Endothelial cell (in vitro differentiated cells): ENCODE results near the gene PUS7L. TPM values are rescaled to one million over a fixed set of nuclear protein-coding genes. Genes with fewer than 3 reads are reported as not detected.

Experiments
- DNase-seq: peaks from one replicate; pipeline ENCODE4 v3.0.0; 2021; ENCODE audit warnings: low spot score
- H3K27ac Mint-ChIP-seq: one replicate; pipeline ENCODE4 v1.8.0; 2021; ENCODE audit warnings: mixed read lengths, inconsistent platforms; ENCODE audit not compliant: unreplicated experiment
- H3K27me3 Mint-ChIP-seq: one replicate; pipeline ENCODE4 v1.8.0; 2021; ENCODE audit warnings: mild to moderate bottlenecking, moderate library complexity, mixed read lengths, inconsistent platforms; ENCODE audit not compliant: unreplicated experiment
- H3K36me3 Mint-ChIP-seq: one replicate; pipeline ENCODE4 v1.8.0; 2021; ENCODE audit warnings: mild to moderate bottlenecking, low read depth, mixed read lengths, inconsistent platforms; ENCODE audit not compliant: unreplicated experiment
- H3K4me1 Mint-ChIP-seq: one replicate; pipeline ENCODE4 v1.8.0; 2021; ENCODE audit warnings: mild to moderate bottlenecking, mixed read lengths, inconsistent platforms; ENCODE audit not compliant: unreplicated experiment
- H3K4me3 Mint-ChIP-seq: one replicate; pipeline ENCODE4 v1.8.0; 2021; ENCODE audit warnings: mild to moderate bottlenecking, mixed read lengths, inconsistent platforms; ENCODE audit not compliant: unreplicated experiment
- H3K9me3 Mint-ChIP-seq: one replicate; pipeline ENCODE4 v1.8.0; 2021; ENCODE audit warnings: mixed read lengths, inconsistent platforms; ENCODE audit not compliant: unreplicated experiment
- total RNA-seq: library from RNA; stranded (reverse); fragmentation: NEBNext Ultra II Directional; extraction: Animal tissue kit (Norgen Biotek cat#: 25700); gene quantifications from one replicate; pipeline ENCODE4 v1.2.1, GENCODE V29; 2021; ENCODE audit not compliant: unreplicated experiment
- TF ChIP-seq, protein P1 (sequence below): fragments of 200-600 bp; sonication (generic); IDR thresholded peaks from one replicate; pipeline ENCODE4 v1.5.0; 2021; ENCODE audit warnings: antibody characterized with exemption; ENCODE audit not compliant: unreplicated experiment

The PUS7L gene
- total RNA-seq, 1 donor from 2014 or later, result 15.4 TPM

- no peak for DNase-seq
- Mint-ChIP-seq H3K27ac (peak overlapping the region; percentile 80), H3K4me1 (peaks cover 20% of the 10 kb centered on the region)
These were observed 46.7 kb upstream of the PUS7L start for GRCh38 chr12:43805149-43805859.

GRCh38 chr12:43797561-43798217 lies 39.1 kb upstream of the PUS7L start:
- DNase-seq, result no peak
- H3K4me1 Mint-ChIP-seq, result no peaks in the 10 kb centered on the region
- no peaks in the 10 kb centered on the region for H3K9me3 Mint-ChIP-seq
- TF ChIP-seq, protein P1, sequence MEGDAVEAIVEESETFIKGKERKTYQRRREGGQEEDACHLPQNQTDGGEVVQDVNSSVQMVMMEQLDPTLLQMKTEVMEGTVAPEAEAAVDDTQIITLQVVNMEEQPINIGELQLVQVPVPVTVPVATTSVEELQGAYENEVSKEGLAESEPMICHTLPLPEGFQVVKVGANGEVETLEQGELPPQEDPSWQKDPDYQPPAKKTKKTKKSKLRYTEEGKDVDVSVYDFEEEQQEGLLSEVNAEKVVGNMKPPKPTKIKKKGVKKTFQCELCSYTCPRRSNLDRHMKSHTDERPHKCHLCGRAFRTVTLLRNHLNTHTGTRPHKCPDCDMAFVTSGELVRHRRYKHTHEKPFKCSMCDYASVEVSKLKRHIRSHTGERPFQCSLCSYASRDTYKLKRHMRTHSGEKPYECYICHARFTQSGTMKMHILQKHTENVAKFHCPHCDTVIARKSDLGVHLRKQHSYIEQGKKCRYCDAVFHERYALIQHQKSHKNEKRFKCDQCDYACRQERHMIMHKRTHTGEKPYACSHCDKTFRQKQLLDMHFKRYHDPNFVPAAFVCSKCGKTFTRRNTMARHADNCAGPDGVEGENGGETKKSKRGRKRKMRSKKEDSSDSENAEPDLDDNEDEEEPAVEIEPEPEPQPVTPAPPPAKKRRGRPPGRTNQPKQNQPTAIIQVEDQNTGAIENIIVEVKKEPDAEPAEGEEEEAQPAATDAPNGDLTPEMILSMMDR, result no peak
- no peak overlapping the region for H3K4me3 Mint-ChIP-seq
- H3K27me3 Mint-ChIP-seq, result no peaks in the 10 kb centered on the region
- H3K27ac Mint-ChIP-seq, result no peak overlapping the region
- peaks cover 7% of the 10 kb centered on the region for H3K36me3 Mint-ChIP-seq

More at GRCh38 chr12:43805149-43805859, 46.7 kb upstream of the PUS7L start:
- Mint-ChIP-seq H3K27me3 (peaks cover 6% of the 10 kb centered on the region), H3K4me3 (peak overlapping the region; percentile 93), H3K36me3 (peaks cover 8% of the 10 kb centered on the region), H3K9me3 (no peaks in the 10 kb centered on the region)
- TF ChIP-seq, protein P1, result no peak

DNA sequence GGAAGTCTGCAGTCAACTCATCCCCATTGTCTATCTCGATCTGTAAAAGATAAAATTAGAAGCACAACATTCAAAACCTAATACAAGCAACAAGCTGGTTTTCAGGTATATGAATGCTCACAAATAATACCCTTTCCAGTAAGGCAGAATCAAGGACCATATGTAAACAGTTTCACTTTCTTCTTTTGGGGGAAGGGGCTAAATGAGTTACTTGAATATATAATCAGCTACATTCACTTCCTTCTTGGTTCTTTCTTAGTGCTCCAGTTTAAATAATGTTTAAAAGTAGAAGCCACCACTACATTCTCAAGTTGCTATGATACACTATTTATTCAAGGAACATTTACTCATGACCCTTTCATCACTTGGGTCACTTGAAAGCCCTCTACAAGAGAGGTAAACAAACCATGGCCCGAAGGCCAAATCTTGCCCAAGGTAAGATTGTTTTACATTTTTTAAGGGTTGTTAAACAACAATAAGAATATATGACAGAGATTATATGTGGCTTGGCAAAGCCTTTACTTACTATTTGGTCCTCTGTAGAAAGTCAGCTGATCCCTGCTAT lies 37.2 kb upstream of the PUS7L start:
- no peaks in the 10 kb centered on the region for H3K4me1 Mint-ChIP-seq
- H3K36me3 Mint-ChIP-seq, result peaks cover 4% of the 10 kb centered on the region
- no peaks in the 10 kb centered on the region for H3K9me3 Mint-ChIP-seq
- H3K4me3 Mint-ChIP-seq, result no peak overlapping the region
- H3K27ac Mint-ChIP-seq, result no peak overlapping the region
- peaks cover 2% of the 10 kb centered on the region for H3K27me3 Mint-ChIP-seq
- no peak for DNase-seq
- TF ChIP-seq, protein P1, result no peak

GRCh38 chr12:43789941-43790340 lies 31.4 kb upstream of the PUS7L start:
- TF ChIP-seq, protein P1, result no peak
- Mint-ChIP-seq H3K4me3 (no peak overlapping the region), H3K36me3 (peaks cover 6% of the 10 kb centered on the region), H3K27me3 (peaks cover 2% of the 10 kb centered on the region), H3K9me3 (no peaks in the 10 kb centered on the region), H3K27ac (no peak overlapping the region), H3K4me1 (no peaks in the 10 kb centered on the region)
- DNase-seq, result no peak
